RWPE1 (cell line): Measurements from ENCODE around the gene CPNE1.
A peak's percentile ranks its signal among the peaks of the same experiment; 100 is the strongest.

Source experiments
- CTCF ChIA-PET: fragments of 350-600 bp; sonication (Branson Sonifier 250); formaldehyde crosslinking; extraction: SDS; loops from one replicate; lab custom pipeline; 2021; lab: Yijun Ruan, JAX
- POLR2A ChIA-PET: fragments of 400-600 bp; formaldehyde crosslinking; extraction: SDS; loops from one replicate; lab custom pipeline; 2020; ENCODE audit warnings: antibody characterized with exemption; ENCODE audit not compliant: low non-redundant PET; lab: Yijun Ruan, JAX
- DNase-seq: peaks from one replicate; pipeline ENCODE4 v3.0.0; 2012; ENCODE audit warnings: low spot score
- H3K27ac ChIP-seq: fragments of 450-650 bp; 2 replicates; pipeline ENCODE4 v1.5.1; 2017
- CTCF ChIP-seq: fragments of 450-650 bp; conservative IDR thresholded peaks from 2 replicates; pipeline ENCODE4 v1.5.1; 2017; ENCODE audit warnings: low read depth, mild to moderate bottlenecking

The CPNE1 gene

GRCh38 chr20:35600176-35600992, 64.3 kb downstream of the CPNE1 start:
- no peak for DNase-seq
- POLR2A ChIA-PET, result no interaction called here
- CTCF ChIA-PET, result interaction anchor here (0.5 to 1.2 kb wide), 3 partner anchors 19 to 812 kb away, joined by 3 to 4 read pairs (median 4); no protein-coding TSS in a partner anchor
- no peak for TF ChIP-seq CTCF
- H3K27ac ChIP-seq, result no peak overlapping the region

- POLR2A ChIA-PET, result no interaction called here
- DNase-seq, result no peak
- no peak overlapping the region for H3K27ac ChIP-seq
- no peak for TF ChIP-seq CTCF
- CTCF ChIA-PET, result interaction anchor here (0.5 kb wide), 1 partner anchor 192 kb away, joined by 4 read pairs; no protein-coding TSS in a partner anchor
Observed at GRCh38 chr20:35599776-35600120, 65.0 kb downstream of the CPNE1 start.

- no peak for DNase-seq
- H3K27ac ChIP-seq, result no peak overlapping the region
- no peak for TF ChIP-seq CTCF
- ChIA-PET POLR2A (no interaction called here), CTCF (interaction anchor here (0.5 to 0.6 kb wide), 2 partner anchors 14 to 191 kb away, joined by 3 to 4 read pairs; no protein-coding TSS in a partner anchor)
Observed at GRCh38 chr20:35598899-35599775, 65.6 kb downstream of the CPNE1 start.

GRCh38 chr20:35598476-35598875, 66.2 kb downstream of the CPNE1 start:
- POLR2A ChIA-PET, result no interaction called here
- no peak overlapping the region for H3K27ac ChIP-seq
- DNase-seq, result no peak
- no peak for TF ChIP-seq CTCF
- CTCF ChIA-PET, result interaction anchor here (0.6 kb wide), 1 partner anchor 14 kb away, joined by 3 read pairs; no protein-coding TSS in a partner anchor

- no peak overlapping the region for H3K27ac ChIP-seq
- no peak for TF ChIP-seq CTCF
- ChIA-PET CTCF (interaction anchor here (0.7 to 1.2 kb wide), 2 partner anchors 18 to 593 kb away, joined by 3 to 4 read pairs; partner anchors contain the start of gene SPAG4), POLR2A (no interaction called here)
- DNase-seq, result no peak
Observed at GRCh38 chr20:35597186-35597585, 67.5 kb downstream of the CPNE1 start.

GRCh38 chr20:35595901-35596300, 68.8 kb downstream of the CPNE1 start:
- no peak for TF ChIP-seq CTCF
- DNase-seq, result peak; percentile 55
- ChIA-PET CTCF (interaction anchor here (0.6 to 1.1 kb wide), 2 partner anchors 17 to 89 kb away, joined by 3 read pairs; no protein-coding TSS in a partner anchor), POLR2A (no interaction called here)
- no peak overlapping the region for H3K27ac ChIP-seq
